H9 (cell line): Measurements from ENCODE around the gene ACKR4. TPM values are rescaled to one million over a fixed set of nuclear protein-coding genes. Genes with fewer than 3 reads are reported as not detected.

Source experiments
- DNase-seq: peaks from one replicate; pipeline ENCODE4 v3.0.0-alpha.2; 2017
- H2AFZ ChIP-seq: one replicate; pipeline ENCODE4 v1.6.1; 2013; ENCODE audit warnings: mild to moderate bottlenecking, low read length, control low read depth, moderate library complexity
- H2AK5ac ChIP-seq: 2 replicates; pipeline ENCODE4 v1.6.1; 2013; ENCODE audit warnings: low read length, control low read depth, mixed read lengths; ENCODE audit not compliant: insufficient read length
- H2BK120ac ChIP-seq: one replicate; pipeline ENCODE4 v1.6.1; 2013; ENCODE audit warnings: low read depth, mild to moderate bottlenecking, low read length, control low read depth, inconsistent platforms; ENCODE audit not compliant: poor library complexity, severe bottlenecking
- H2BK12ac ChIP-seq: 2 replicates; pipeline ENCODE4 v1.6.1; 2013; ENCODE audit warnings: low read length, control low read depth, mixed read lengths, low read depth; ENCODE audit not compliant: insufficient read length
- H2BK15ac ChIP-seq: 2 replicates; pipeline ENCODE4 v1.6.1; 2013; ENCODE audit warnings: low read depth, low read length, control low read depth
- H2BK20ac ChIP-seq: one replicate; pipeline ENCODE4 v1.6.1; 2013; ENCODE audit warnings: low read depth, mild to moderate bottlenecking, low read length, control low read depth, inconsistent platforms; ENCODE audit not compliant: poor library complexity, severe bottlenecking
- H2BK5ac ChIP-seq: 2 replicates; pipeline ENCODE4 v1.6.1; 2013; ENCODE audit warnings: low read length, control low read depth, mixed read lengths; ENCODE audit not compliant: insufficient read length
- H3K14ac ChIP-seq: 2 replicates; pipeline ENCODE4 v1.6.1; 2013; ENCODE audit warnings: low read length, control low read depth; ENCODE audit not compliant: insufficient read depth
- H3K18ac ChIP-seq: 2 replicates; pipeline ENCODE4 v1.6.1; 2013; ENCODE audit warnings: low read depth, mild to moderate bottlenecking, mixed read lengths, low read length, control low read depth; ENCODE audit not compliant: insufficient read length
- H3K23ac ChIP-seq: 2 replicates; pipeline ENCODE4 v1.6.1; 2013; ENCODE audit warnings: low read length, control low read depth, mixed read lengths, low read depth; ENCODE audit not compliant: insufficient read length
- H3K23me2 ChIP-seq: 2 replicates; pipeline ENCODE4 v1.6.1; 2013; ENCODE audit warnings: low read depth, mild to moderate bottlenecking, mixed read lengths, low read length, control low read depth; ENCODE audit not compliant: insufficient read length, poor library complexity, severe bottlenecking
- H3K27ac ChIP-seq: 2 replicates; pipeline ENCODE4 v1.5.1; 2013; ENCODE audit warnings: low read length, control low read depth, mixed read lengths, low read depth; ENCODE audit not compliant: insufficient read length
- H3K27me3 ChIP-seq: 2 replicates; pipeline ENCODE4 v1.6.1; 2013; ENCODE audit warnings: low read length, control low read depth, inconsistent platforms; ENCODE audit not compliant: insufficient read depth
- H3K4ac ChIP-seq: 2 replicates; pipeline ENCODE4 v1.6.1; 2013; ENCODE audit warnings: low read depth, mild to moderate bottlenecking, control low read depth, inconsistent platforms, low read length, moderate library complexity
- H3K4me1 ChIP-seq: 2 replicates; pipeline ENCODE4 v1.6.1; 2013; ENCODE audit warnings: low read length, control low read depth, inconsistent platforms; ENCODE audit not compliant: insufficient read depth
- H3K4me2 ChIP-seq: 2 replicates; pipeline ENCODE4 v1.6.1; 2013; ENCODE audit warnings: low read length, control low read depth, mixed read lengths; ENCODE audit not compliant: insufficient read length, insufficient read depth
- H3K56ac ChIP-seq: 2 replicates; pipeline ENCODE4 v1.6.1; 2013; ENCODE audit warnings: low read depth, mild to moderate bottlenecking, mixed read lengths, low read length, control low read depth; ENCODE audit not compliant: insufficient read length
- H3K79me1 ChIP-seq: 2 replicates; pipeline ENCODE4 v1.6.1; 2013; ENCODE audit warnings: low read depth, mild to moderate bottlenecking, moderate library complexity, low read length, control low read depth, inconsistent platforms; ENCODE audit not compliant: insufficient read depth, poor library complexity, severe bottlenecking
- H3K79me2 ChIP-seq: 2 replicates; pipeline ENCODE4 v1.6.1; 2013; ENCODE audit warnings: low read length, control low read depth, inconsistent platforms; ENCODE audit not compliant: insufficient read depth
- H3K9ac ChIP-seq: 2 replicates; pipeline ENCODE4 v1.6.1; 2013; ENCODE audit warnings: low read length, control low read depth, mixed read lengths; ENCODE audit not compliant: insufficient read length; ENCODE audit errors: extremely low read depth
- H3K9me3 ChIP-seq: one replicate; pipeline ENCODE4 v1.6.1; 2013; ENCODE audit warnings: low read depth, low read length, inconsistent platforms; ENCODE audit not compliant: control insufficient read depth
- H3T11ph ChIP-seq: one replicate; pipeline ENCODE4 v1.6.1; 2013; ENCODE audit warnings: mild to moderate bottlenecking, low read length, control low read depth, inconsistent platforms
- H4K20me1 ChIP-seq: one replicate; pipeline ENCODE4 v1.6.1; 2013; ENCODE audit not compliant: control insufficient read depth, insufficient read length, insufficient read depth
- H4K5ac ChIP-seq: 2 replicates; pipeline ENCODE4 v1.6.1; 2013; ENCODE audit warnings: low read depth, mild to moderate bottlenecking, mixed read lengths, low read length, control low read depth; ENCODE audit not compliant: insufficient read length
- H4K8ac ChIP-seq: replicated peaks from 2 replicates; pipeline ENCODE4 v1.6.1; 2013; ENCODE audit warnings: low read length, control low read depth, mixed read lengths, low read depth; ENCODE audit not compliant: insufficient read length
- H4K91ac ChIP-seq: 2 replicates; pipeline ENCODE4 v1.6.1; 2013; ENCODE audit warnings: low read depth, mild to moderate bottlenecking, moderate library complexity, mixed read lengths, low read length, control low read depth; ENCODE audit not compliant: insufficient read length
- H3K27ac Mint-ChIP-seq, 3 experiments: 2 replicates in 2 of 3; 3 replicates in 1 of 3; pipeline ENCODE4 v1.8.0; 2020 to 2021; ENCODE audit warnings: mixed read lengths in 3 of 3, mild to moderate bottlenecking in 1 of 3, moderate library complexity in 1 of 3
- H3K27me3 Mint-ChIP-seq: 2 replicates; pipeline ENCODE4 v1.8.0; 2021; ENCODE audit warnings: low read depth, mild to moderate bottlenecking, moderate library complexity, mixed read lengths
- H3K36me3 Mint-ChIP-seq, 3 experiments: 2 replicates in 2 of 3; 3 replicates in 1 of 3; pipeline ENCODE4 v1.8.0; 2020 to 2021; ENCODE audit warnings: low read depth in 3 of 3, mixed read lengths in 3 of 3; ENCODE audit not compliant: insufficient read depth in 1 of 3
- H3K4me1 Mint-ChIP-seq, 2 experiments: 2 replicates each; pipeline ENCODE4 v1.8.0; 2020; ENCODE audit warnings: mixed read lengths in 2 of 2
- H3K4me3 Mint-ChIP-seq, 2 experiments: 2 replicates in 1 of 2; 3 replicates in 1 of 2; pipeline ENCODE4 v1.8.0; 2020 to 2021; ENCODE audit warnings: mild to moderate bottlenecking in 2 of 2, mixed read lengths in 2 of 2, moderate library complexity in 1 of 2
- H3K9me3 Mint-ChIP-seq, 2 experiments: 2 replicates in 1 of 2; 3 replicates in 1 of 2; pipeline ENCODE4 v1.8.0; 2020; ENCODE audit warnings: mild to moderate bottlenecking in 2 of 2, mixed read lengths in 2 of 2, moderate library complexity in 1 of 2
- CTCF ChIP-seq: fragments of 200-600 bp; sonication (generic); conservative IDR thresholded peaks from 3 replicates; pipeline ENCODE4 v1.8.0; 2021; ENCODE audit warnings: antibody characterized with exemption, mild to moderate bottlenecking
- WGBS: extraction: QIAGEN DNeasy Blood & Tissue Kit; methylation state at CpG from one replicate; pipeline ENCODE4 v1.1.7; 2013; ENCODE audit warnings: missing lambda C conversion rate, low lambda C conversion rate, mixed read lengths; ENCODE audit not compliant: insufficient read length; ENCODE audit errors: extremely low coverage; 5-methylcytosine and 5-hydroxymethylcytosine counted together
- total RNA-seq: library from RNA; stranded (reverse); gene quantifications from 2 replicates; pipeline ENCODE4 v1.2.1, GENCODE V29; 2021

The ACKR4 gene
- total RNA-seq, 1 experiment from 2014 or later, result not detected

GRCh38 chr3:132641837-132642538 lies 44.9 kb downstream of the ACKR4 start:
- Mint-ChIP-seq H3K4me3 (no peak overlapping the region), H3K27me3 (no peaks in the 10 kb centered on the region), H3K4me1 (no peaks in the 10 kb centered on the region), H3K36me3 (peaks cover 0 to 8% (median 4%) of the 10 kb centered on the region in 3 experiments; a peak in 2 of 7 replicates), H3K27ac (no peak overlapping the region), H3K9me3 (no peaks in the 10 kb centered on the region)
- Histone ChIP-seq H4K91ac (no peak overlapping the region), H3K79me1 (no peaks in the 10 kb centered on the region), H3K14ac (no peak overlapping the region), H2AFZ (no peak overlapping the region), H2BK120ac (no peak overlapping the region), H2BK5ac (no peak overlapping the region), H2BK20ac (no peak overlapping the region), H4K20me1 (no peaks in the 10 kb centered on the region), H2BK12ac (no peak overlapping the region), H3K18ac (no peak overlapping the region), H3K4ac (no peak overlapping the region), H3K56ac (no peak overlapping the region), H3T11ph (no peak overlapping the region), H3K23ac (no peak overlapping the region), H4K8ac (no peak overlapping the region), H3K27me3 (no peaks in the 10 kb centered on the region), H3K79me2 (no peaks in the 10 kb centered on the region), H3K4me2 (no peak overlapping the region), H4K5ac (no peak overlapping the region), H3K9ac (no peak overlapping the region), H3K9me3 (no peaks in the 10 kb centered on the region), H2BK15ac (no peak overlapping the region), H3K27ac (no peak overlapping the region), H2AK5ac (no peak overlapping the region), H3K23me2 (no peaks in the 10 kb centered on the region), H3K4me1 (no peaks in the 10 kb centered on the region)
- no peak for DNase-seq
- WGBS, result no CpG with 5 or more reads among the region's 5 CpGs
- peak; percentile 84 for TF ChIP-seq CTCF
